GM12875 (cell line): ENCODE results near the gene MS4A6E.

Experiments used
- H3K4me3 ChIP-seq: one replicate; pipeline ENCODE4 v1.5.1; 2011; ENCODE audit warnings: low read depth, low read length, control low read depth
- TF ChIP-seq, protein P1 (sequence below): IDR thresholded peaks from 2 replicates; pipeline ENCODE4 v1.5.1; 2011; ENCODE audit warnings: low read depth, mild to moderate bottlenecking, control low read depth, inconsistent platforms, low read length, moderate library complexity, borderline replicate concordance; ENCODE audit not compliant: insufficient read depth

The MS4A6E gene

GRCh38 chr11:60336767-60337391 is 9.8 kb downstream of the MS4A6E start:
- TF ChIP-seq, protein P1, sequence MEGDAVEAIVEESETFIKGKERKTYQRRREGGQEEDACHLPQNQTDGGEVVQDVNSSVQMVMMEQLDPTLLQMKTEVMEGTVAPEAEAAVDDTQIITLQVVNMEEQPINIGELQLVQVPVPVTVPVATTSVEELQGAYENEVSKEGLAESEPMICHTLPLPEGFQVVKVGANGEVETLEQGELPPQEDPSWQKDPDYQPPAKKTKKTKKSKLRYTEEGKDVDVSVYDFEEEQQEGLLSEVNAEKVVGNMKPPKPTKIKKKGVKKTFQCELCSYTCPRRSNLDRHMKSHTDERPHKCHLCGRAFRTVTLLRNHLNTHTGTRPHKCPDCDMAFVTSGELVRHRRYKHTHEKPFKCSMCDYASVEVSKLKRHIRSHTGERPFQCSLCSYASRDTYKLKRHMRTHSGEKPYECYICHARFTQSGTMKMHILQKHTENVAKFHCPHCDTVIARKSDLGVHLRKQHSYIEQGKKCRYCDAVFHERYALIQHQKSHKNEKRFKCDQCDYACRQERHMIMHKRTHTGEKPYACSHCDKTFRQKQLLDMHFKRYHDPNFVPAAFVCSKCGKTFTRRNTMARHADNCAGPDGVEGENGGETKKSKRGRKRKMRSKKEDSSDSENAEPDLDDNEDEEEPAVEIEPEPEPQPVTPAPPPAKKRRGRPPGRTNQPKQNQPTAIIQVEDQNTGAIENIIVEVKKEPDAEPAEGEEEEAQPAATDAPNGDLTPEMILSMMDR, result no peak
- H3K4me3 ChIP-seq, result no peak overlapping the region

DNA sequence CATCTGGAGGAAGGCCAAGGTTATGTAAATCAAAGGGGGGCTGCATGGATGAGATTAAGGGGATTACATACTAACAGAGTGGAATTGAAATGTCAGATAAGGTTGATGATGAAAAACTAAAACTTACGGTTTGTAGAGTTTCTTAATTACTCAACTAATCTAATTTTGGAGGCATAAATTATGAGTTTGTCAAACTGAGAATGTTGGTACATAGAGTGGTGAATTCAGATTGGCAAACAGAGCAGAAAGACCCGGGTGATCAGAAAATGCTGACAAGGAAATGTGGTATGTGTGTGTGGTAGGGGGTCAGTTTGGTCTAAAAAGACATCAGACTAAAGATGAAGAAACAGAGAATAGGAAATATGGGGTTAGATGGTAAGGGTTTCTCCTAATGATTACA is 11.0 kb downstream of the MS4A6E start:
- TF ChIP-seq, protein P1, result no peak
- no peak overlapping the region for H3K4me3 ChIP-seq

- no peak overlapping the region for H3K4me3 ChIP-seq
- TF ChIP-seq, protein P1, result no peak
Observed at GRCh38 chr11:60339356-60339755, 12.3 kb downstream of the MS4A6E start.

- no peak overlapping the region for H3K4me3 ChIP-seq
- TF ChIP-seq, protein P1, result peak; percentile 54; the same call in 1 of the 2 replicates
Observed at GRCh38 chr11:60343094-60343704, 16.1 kb downstream of the MS4A6E start.

- TF ChIP-seq, protein P1, result no peak
- H3K4me3 ChIP-seq, result no peak overlapping the region
Observed at GRCh38 chr11:60344146-60344545, 17.1 kb downstream of the MS4A6E start.

GRCh38 chr11:60345489-60345888 is 18.4 kb downstream of the MS4A6E start:
- TF ChIP-seq, protein P1, result peak; percentile 69
- H3K4me3 ChIP-seq, result no peak overlapping the region
